ENCODE results near the gene ZNF789. TPM values are rescaled to one million over a fixed set of nuclear protein-coding genes. Genes with fewer than 3 reads are reported as not detected.

Gene ZNF789
- total and polyA plus RNA-seq, 4 donors: 3.6 to 18.2 (median 12.6) TPM

GRCh38 chr7:99504603-99505323 lies 32.1 kb downstream of the ZNF789 start, which contains the start of gene ZKSCAN5:
Gene ZKSCAN5 (plus strand): TSS chr7:99504662. CDS start chr7:99506045, 1,383 bp downstream.
- Histone ChIP-seq H3K4me3 (ENCODE audit: low read length in 2 of 2) (peak within 1 kb of the TSS; percentile 73 to 84), H3K27me3 (ENCODE audit: control insufficient read depth in 1 of 2, insufficient read depth in 2 of 2, low read length in 1 of 2) (no peaks in the 10 kb centered on the region), H3K9me3 (ENCODE audit: control insufficient read depth, low read length) (no peaks in the 10 kb centered on the region), H3K27ac (ENCODE audit: low read depth in 1 of 2, low read length in 2 of 2) (peak within 1 kb of the TSS in 1 of 2 donors; percentile 79), H3K36me3 (ENCODE audit: control insufficient read depth in 1 of 2, insufficient read depth in 2 of 2, low read length in 1 of 2) (no peaks in the 10 kb centered on the region), H3K4me1 (ENCODE audit: control insufficient read depth in 1 of 2, insufficient read depth in 2 of 2, low read length in 2 of 2) (peaks cover 0 to 3% of the 10 kb centered on the region in 2 donors)
- 0% methylated on average over 53 of the region's 53 CpGs for WGBS, 2 donors
- intact Hi-C loops (cut with DNase I): loop anchor here (5.0 kb wide), 1 partner anchor 48 kb away; the partner anchor contains the start of gene FAM200A (in 2 of the 2)
- ATAC-seq (ENCODE audit: low FRiP score) (peak; percentile 97), DNase-seq (peak; percentile 99 to 100)

DNA sequence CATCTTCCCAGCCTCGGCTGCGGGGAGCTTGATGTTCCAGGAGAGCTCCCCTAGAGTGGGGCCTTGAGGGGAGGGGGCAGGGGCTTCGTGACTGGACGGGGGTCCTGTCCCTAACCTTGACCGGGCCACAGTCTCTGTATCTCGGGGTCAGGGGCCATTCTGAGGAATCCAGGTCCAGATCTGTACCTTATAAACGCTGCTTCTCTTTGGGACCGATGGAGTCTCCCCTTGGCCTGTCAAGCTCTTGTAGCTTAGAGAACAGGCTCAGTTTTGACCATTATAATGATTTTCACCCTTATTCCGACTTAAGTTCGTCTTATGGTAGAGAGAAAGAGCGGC lies 32.6 kb downstream of the ZNF789 start:
- peak overlapping the region in 1 of 2 donors; percentile 35 for H3K27ac ChIP-seq (ENCODE audit: low read depth in 1 of 2, low read length in 2 of 2)
- 2% methylated on average over 9 to 11 of the region's 11 CpGs for WGBS, 2 donors
- H3K27me3 ChIP-seq (ENCODE audit: control insufficient read depth in 1 of 2, insufficient read depth in 2 of 2, low read length in 1 of 2): no peaks in the 10 kb centered on the region
- intact Hi-C loops (cut with DNase I): no loop called here
- H3K4me1 ChIP-seq (ENCODE audit: control insufficient read depth in 1 of 2, insufficient read depth in 2 of 2, low read length in 2 of 2): peaks cover 0 to 3% of the 10 kb centered on the region in 2 donors
- peak overlapping the region; percentile 73 to 84 for H3K4me3 ChIP-seq (ENCODE audit: low read length in 2 of 2)
- no peaks in the 10 kb centered on the region for H3K36me3 ChIP-seq (ENCODE audit: control insufficient read depth in 1 of 2, insufficient read depth in 2 of 2, low read length in 1 of 2)
- H3K9me3 ChIP-seq (ENCODE audit: control insufficient read depth, low read length): no peaks in the 10 kb centered on the region
- DNase-seq: no peak
- no peak for ATAC-seq (ENCODE audit: low FRiP score)

DNA sequence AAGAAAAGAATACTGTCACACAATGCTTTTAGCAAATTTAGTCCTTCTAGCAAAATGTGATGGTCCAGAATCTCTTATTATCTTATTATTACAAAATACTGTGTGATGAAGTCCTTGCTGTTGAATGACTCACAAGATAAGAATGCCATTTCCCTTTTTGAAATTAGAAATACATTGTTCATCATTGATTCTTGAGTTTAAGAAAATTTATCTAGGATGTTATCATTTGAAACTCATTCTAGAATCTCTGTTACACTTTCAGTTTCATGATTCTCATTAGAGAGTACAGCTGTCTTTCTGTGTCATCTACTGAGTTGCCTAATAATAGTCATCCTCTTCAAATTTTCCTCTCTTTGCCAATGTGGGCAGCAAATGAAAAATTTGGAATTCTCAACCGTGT lies 41.4 kb downstream of the ZNF789 start:
- peaks cover 0 to 2% of the 10 kb centered on the region in 2 donors for H3K36me3 ChIP-seq (ENCODE audit: control insufficient read depth in 1 of 2, insufficient read depth in 2 of 2, low read length in 1 of 2)
- no peaks in the 10 kb centered on the region for H3K4me1 ChIP-seq (ENCODE audit: control insufficient read depth in 1 of 2, insufficient read depth in 2 of 2, low read length in 2 of 2)
- 92 to 93% methylated on average over 1 of the region's 1 CpG for WGBS, 2 donors
- H3K9me3 ChIP-seq (ENCODE audit: control insufficient read depth, low read length): no peaks in the 10 kb centered on the region
- no peak for ATAC-seq (ENCODE audit: low FRiP score)
- no peak overlapping the region for H3K27ac ChIP-seq (ENCODE audit: low read depth in 1 of 2, low read length in 2 of 2)
- DNase-seq: no peak
- H3K27me3 ChIP-seq (ENCODE audit: control insufficient read depth in 1 of 2, insufficient read depth in 2 of 2, low read length in 1 of 2): no peaks in the 10 kb centered on the region
- intact Hi-C loops (cut with DNase I): no loop called here
- no peak overlapping the region for H3K4me3 ChIP-seq (ENCODE audit: low read length in 2 of 2)

DNA sequence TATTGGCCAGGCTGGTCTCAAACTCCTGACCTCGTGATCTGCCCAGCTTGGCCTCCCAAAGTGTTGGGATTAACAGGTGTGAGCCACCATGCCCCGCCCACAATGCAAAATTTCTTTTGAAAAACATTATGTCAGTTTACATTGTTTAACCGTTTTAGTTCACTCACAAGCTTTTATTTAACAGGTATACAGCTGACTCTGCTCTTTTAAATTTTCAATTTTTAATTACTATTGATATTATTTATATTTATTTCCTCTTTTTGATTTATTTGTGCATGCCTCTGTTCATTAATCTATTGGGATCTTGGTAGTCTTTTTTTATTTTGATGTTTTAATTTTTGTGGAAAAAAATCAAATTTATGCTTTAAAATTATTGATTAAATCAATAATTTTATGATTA lies 48.7 kb downstream of the ZNF789 start:
- no peak for ATAC-seq (ENCODE audit: low FRiP score)
- intact Hi-C loops (cut with DNase I): no loop called here
- H3K4me1 ChIP-seq (ENCODE audit: control insufficient read depth in 1 of 2, insufficient read depth in 2 of 2, low read length in 2 of 2): no peaks in the 10 kb centered on the region
- no peak overlapping the region for H3K27ac ChIP-seq (ENCODE audit: low read depth in 1 of 2, low read length in 2 of 2)
- H3K9me3 ChIP-seq (ENCODE audit: control insufficient read depth, low read length): no peaks in the 10 kb centered on the region
- 93 to 94% methylated on average over 3 of the region's 3 CpGs for WGBS, 2 donors
- H3K27me3 ChIP-seq (ENCODE audit: control insufficient read depth in 1 of 2, insufficient read depth in 2 of 2, low read length in 1 of 2): no peaks in the 10 kb centered on the region
- peaks cover 7 to 9% of the 10 kb centered on the region in 2 donors for H3K36me3 ChIP-seq (ENCODE audit: control insufficient read depth in 1 of 2, insufficient read depth in 2 of 2, low read length in 1 of 2)
- H3K4me3 ChIP-seq (ENCODE audit: low read length in 2 of 2): no peak overlapping the region
- peak in 1 of 2 donors; percentile 33 for DNase-seq

GRCh38 chr7:99525713-99526440 lies 53.2 kb downstream of the ZNF789 start:
- Histone ChIP-seq H3K36me3 (ENCODE audit: control insufficient read depth in 1 of 2, insufficient read depth in 2 of 2, low read length in 1 of 2) (peaks cover 7 to 11% of the 10 kb centered on the region in 2 donors), H3K4me1 (ENCODE audit: control insufficient read depth in 1 of 2, insufficient read depth in 2 of 2, low read length in 2 of 2) (no peaks in the 10 kb centered on the region), H3K27ac (ENCODE audit: low read depth in 1 of 2, low read length in 2 of 2) (no peak overlapping the region), H3K4me3 (ENCODE audit: low read length in 2 of 2) (no peak overlapping the region), H3K9me3 (ENCODE audit: control insufficient read depth, low read length) (no peaks in the 10 kb centered on the region), H3K27me3 (ENCODE audit: control insufficient read depth in 1 of 2, insufficient read depth in 2 of 2, low read length in 1 of 2) (no peaks in the 10 kb centered on the region)
- ATAC-seq (ENCODE audit: low FRiP score) (no peak), DNase-seq (peak in 1 of 2 donors; percentile 52)
- 96% methylated on average over 21 of the region's 21 CpGs for WGBS, 2 donors
- intact Hi-C loops (cut with DNase I): no loop called here

- 98 to 99% methylated on average over 12 of the region's 12 CpGs for WGBS, 2 donors
- Histone ChIP-seq H3K4me1 (ENCODE audit: control insufficient read depth in 1 of 2, insufficient read depth in 2 of 2, low read length in 2 of 2) (no peaks in the 10 kb centered on the region), H3K4me3 (ENCODE audit: low read length in 2 of 2) (no peak overlapping the region), H3K36me3 (ENCODE audit: control insufficient read depth in 1 of 2, insufficient read depth in 2 of 2, low read length in 1 of 2) (peaks cover 6 to 9% of the 10 kb centered on the region in 2 donors), H3K27ac (ENCODE audit: low read depth in 1 of 2, low read length in 2 of 2) (no peak overlapping the region), H3K27me3 (ENCODE audit: control insufficient read depth in 1 of 2, insufficient read depth in 2 of 2, low read length in 1 of 2) (no peaks in the 10 kb centered on the region), H3K9me3 (ENCODE audit: control insufficient read depth, low read length) (peaks cover 7% of the 10 kb centered on the region)
- no peak for ATAC-seq (ENCODE audit: low FRiP score)
- DNase-seq: peak in 1 of 2 donors; percentile 40
- intact Hi-C loops (cut with DNase I): no loop called here
Measured at GRCh38 chr7:99531354-99531765, 58.7 kb downstream of the ZNF789 start.

DNA sequence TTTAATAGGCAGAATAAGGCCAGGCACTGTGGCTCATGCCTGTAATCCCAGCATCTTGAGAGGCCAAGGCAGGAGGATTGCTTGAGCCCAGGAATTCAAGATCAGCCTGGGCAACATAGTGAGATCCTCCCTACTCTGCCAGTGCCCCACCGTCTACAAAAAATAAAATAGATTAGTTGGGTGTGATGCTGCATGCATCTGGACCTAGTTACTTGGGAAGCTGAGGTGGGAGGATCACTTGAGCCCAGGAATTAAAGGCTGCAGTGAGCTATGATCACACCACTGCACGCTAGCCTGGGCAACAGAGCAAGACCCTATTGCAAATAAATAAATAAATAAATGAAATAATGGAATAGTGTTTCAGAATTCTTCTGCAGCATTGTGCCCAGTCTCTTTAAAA lies 63.0 kb downstream of the ZNF789 start:
- no peak for DNase-seq
- Histone ChIP-seq H3K36me3 (ENCODE audit: control insufficient read depth in 1 of 2, insufficient read depth in 2 of 2, low read length in 1 of 2) (peaks cover 4 to 6% of the 10 kb centered on the region in 2 donors), H3K4me3 (ENCODE audit: low read length in 2 of 2) (no peak overlapping the region), H3K27me3 (ENCODE audit: control insufficient read depth in 1 of 2, insufficient read depth in 2 of 2, low read length in 1 of 2) (no peaks in the 10 kb centered on the region), H3K9me3 (ENCODE audit: control insufficient read depth, low read length) (peaks cover 7% of the 10 kb centered on the region), H3K27ac (ENCODE audit: low read depth in 1 of 2, low read length in 2 of 2) (no peak overlapping the region), H3K4me1 (ENCODE audit: control insufficient read depth in 1 of 2, insufficient read depth in 2 of 2, low read length in 2 of 2) (no peaks in the 10 kb centered on the region)
- intact Hi-C loops (cut with DNase I): no loop called here
- 96 to 97% methylated on average over 2 of the region's 2 CpGs for WGBS, 2 donors
- ATAC-seq (ENCODE audit: low FRiP score): no peak

All from aorta (tissue), 5 donors.